ENCODE data around the gene SZRD1.

- TF ChIP-seq CTCF (conservative IDR thresholded peaks at IDR 0.05 in 1 of 2, IDR thresholded peaks at IDR 0.05 in 1 of 2; ENCODE audit: low read depth in 1 of 2, low read length in 2 of 2): no peak
- TF ChIP-seq EZH2 (IDR thresholded peaks at IDR 0.05; ENCODE audit: low read length, missing control alignments): no peak
Measured at GRCh38 chr1:16442265-16442664, 75.2 kb downstream of the SZRD1 start.

All from fibroblast of lung (primary cell).